ENCODE measurements around the gene KREMEN2. TPM values are rescaled to one million over a fixed set of nuclear protein-coding genes. Genes with fewer than 3 reads are reported as not detected.

The KREMEN2 gene
- polyA plus RNA-seq, 4 donors: 0.15 to 0.54 (median 0.47) TPM; not detected in 1

- DNase-seq (peak; percentile 37 to 72), FAIRE-seq (no peak)
- Histone ChIP-seq H3K9me3 (ENCODE audit: control insufficient read depth in 2 of 2, insufficient read depth in 1 of 2, low read depth in 1 of 2, low read length in 1 of 2) (no peaks in the 10 kb centered on the region), H3K27me3 (ENCODE audit: control insufficient read depth in 3 of 3, insufficient read depth in 3 of 3, low read length in 3 of 3) (peaks cover 25 to 73% (median 34%) of the 10 kb centered on the region in 3 donors), H3K36me3 (ENCODE audit: control insufficient read depth in 3 of 3, insufficient read depth in 2 of 3, low read depth in 1 of 3, low read length in 3 of 3) (no peaks in the 10 kb centered on the region), H3K4me3 (ENCODE audit: low read depth in 1 of 3, low read length in 3 of 3) (peak overlapping the region in 1 of 3 donors; percentile 28), H3K4me1 (ENCODE audit: control insufficient read depth in 3 of 3, insufficient read depth in 2 of 3, low read depth in 1 of 3, low read length in 2 of 3) (peaks cover 3 to 35% (median 9%) of the 10 kb centered on the region in 3 donors), H3K27ac (ENCODE audit: low read depth in 1 of 3, low read length in 2 of 3) (no peak overlapping the region)
- 1 to 2% (median 1%) methylated on average over 42 to 68 of the region's 68 CpGs for WGBS, 3 donors
These were observed 631 bp downstream of the KREMEN2 start for GRCh38 chr16:2964475-2965336.

GRCh38 chr16:2966043-2966807, 2.1 kb downstream of the KREMEN2 start:
- no peak for FAIRE-seq
- Histone ChIP-seq H3K27me3 (ENCODE audit: control insufficient read depth in 3 of 3, insufficient read depth in 3 of 3, low read length in 3 of 3) (peaks cover 25 to 68% (median 34%) of the 10 kb centered on the region in 3 donors), H3K9me3 (ENCODE audit: control insufficient read depth in 2 of 2, insufficient read depth in 1 of 2, low read depth in 1 of 2, low read length in 1 of 2) (no peaks in the 10 kb centered on the region), H3K27ac (ENCODE audit: low read depth in 1 of 3, low read length in 2 of 3) (no peak overlapping the region), H3K4me3 (ENCODE audit: low read depth in 1 of 3, low read length in 3 of 3) (peak overlapping the region in 1 of 3 donors; percentile 16), H3K36me3 (ENCODE audit: control insufficient read depth in 3 of 3, insufficient read depth in 2 of 3, low read depth in 1 of 3, low read length in 3 of 3) (peaks cover 0 to 7% (median 0%) of the 10 kb centered on the region in 3 donors), H3K4me1 (ENCODE audit: control insufficient read depth in 3 of 3, insufficient read depth in 2 of 3, low read depth in 1 of 3, low read length in 2 of 3) (peaks cover 3 to 45% (median 9%) of the 10 kb centered on the region in 3 donors)
- no peak for DNase-seq
- 44 to 54% (median 50%) methylated on average over 32 to 39 of the region's 39 CpGs for WGBS, 3 donors

- 2 to 11% (median 4%) methylated on average over 15 to 46 of the region's 46 CpGs for WGBS, 3 donors
- peak in 1 of 2 donors; percentile 57 for DNase-seq
- Histone ChIP-seq H3K9me3 (ENCODE audit: control insufficient read depth in 2 of 2, insufficient read depth in 1 of 2, low read depth in 1 of 2, low read length in 1 of 2) (no peaks in the 10 kb centered on the region), H3K4me3 (ENCODE audit: low read depth in 1 of 3, low read length in 3 of 3) (peak overlapping the region in 2 of 3 donors; percentile 8 to 16), H3K27me3 (ENCODE audit: control insufficient read depth in 3 of 3, insufficient read depth in 3 of 3, low read length in 3 of 3) (peaks cover 25 to 64% (median 34%) of the 10 kb centered on the region in 3 donors), H3K36me3 (ENCODE audit: control insufficient read depth in 3 of 3, insufficient read depth in 2 of 3, low read depth in 1 of 3, low read length in 3 of 3) (peaks cover 0 to 13% (median 0%) of the 10 kb centered on the region in 3 donors), H3K4me1 (ENCODE audit: control insufficient read depth in 3 of 3, insufficient read depth in 2 of 3, low read depth in 1 of 3, low read length in 2 of 3) (peaks cover 3 to 45% (median 9%) of the 10 kb centered on the region in 3 donors), H3K27ac (ENCODE audit: low read depth in 1 of 3, low read length in 2 of 3) (no peak overlapping the region)
- no peak for FAIRE-seq
These were observed 2.7 kb downstream of the KREMEN2 start for GRCh38 chr16:2966808-2967191.

DNA sequence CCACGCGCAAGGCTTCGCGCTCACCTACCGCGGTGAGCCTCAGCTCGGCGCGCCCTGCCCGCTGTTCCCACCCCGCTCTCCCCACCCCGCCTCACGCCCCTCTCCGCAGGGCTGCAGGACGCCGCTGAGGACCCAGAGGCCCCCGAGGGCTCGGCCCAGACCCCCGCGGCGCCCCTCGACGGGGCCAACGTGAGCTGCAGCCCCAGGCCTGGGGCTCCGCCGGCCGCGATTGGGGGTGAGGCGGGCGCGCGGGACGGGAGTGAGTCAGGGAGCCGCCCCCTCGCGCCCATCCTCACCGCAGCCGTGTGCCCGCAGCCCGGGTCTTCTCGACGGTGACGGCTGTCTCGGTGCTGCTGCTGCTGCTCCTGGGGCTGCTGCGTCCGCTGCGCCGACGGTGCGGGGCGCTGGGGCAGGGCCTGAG, 3.1 kb downstream of the KREMEN2 start:
- H3K36me3 ChIP-seq (ENCODE audit: control insufficient read depth in 3 of 3, insufficient read depth in 2 of 3, low read depth in 1 of 3, low read length in 3 of 3): peaks cover 0 to 17% (median 0%) of the 10 kb centered on the region in 3 donors
- DNase-seq (no peak), FAIRE-seq (no peak)
- peaks cover 25 to 60% (median 34%) of the 10 kb centered on the region in 3 donors for H3K27me3 ChIP-seq (ENCODE audit: control insufficient read depth in 3 of 3, insufficient read depth in 3 of 3, low read length in 3 of 3)
- no peaks in the 10 kb centered on the region for H3K9me3 ChIP-seq (ENCODE audit: control insufficient read depth in 2 of 2, insufficient read depth in 1 of 2, low read depth in 1 of 2, low read length in 1 of 2)
- H3K4me1 ChIP-seq (ENCODE audit: control insufficient read depth in 3 of 3, insufficient read depth in 2 of 3, low read depth in 1 of 3, low read length in 2 of 3): peaks cover 3 to 45% (median 9%) of the 10 kb centered on the region in 3 donors
- H3K4me3 ChIP-seq (ENCODE audit: low read depth in 1 of 3, low read length in 3 of 3): peak overlapping the region in 2 of 3 donors; percentile 8 to 16
- WGBS, 3 donors: 7 to 45% (median 12%) methylated on average over 11 to 51 of the region's 51 CpGs
- H3K27ac ChIP-seq (ENCODE audit: low read depth in 1 of 3, low read length in 2 of 3): no peak overlapping the region

GRCh38 chr16:2967721-2968161, 3.7 kb downstream of the KREMEN2 start:
- Histone ChIP-seq H3K27ac (ENCODE audit: low read depth in 1 of 3, low read length in 2 of 3) (no peak overlapping the region), H3K4me3 (ENCODE audit: low read depth in 1 of 3, low read length in 3 of 3) (no peak overlapping the region), H3K27me3 (ENCODE audit: control insufficient read depth in 3 of 3, insufficient read depth in 3 of 3, low read length in 3 of 3) (peaks cover 22 to 55% (median 30%) of the 10 kb centered on the region in 3 donors), H3K9me3 (ENCODE audit: control insufficient read depth in 2 of 2, insufficient read depth in 1 of 2, low read depth in 1 of 2, low read length in 1 of 2) (no peaks in the 10 kb centered on the region), H3K4me1 (ENCODE audit: control insufficient read depth in 3 of 3, insufficient read depth in 2 of 3, low read depth in 1 of 3, low read length in 2 of 3) (peaks cover 3 to 45% (median 9%) of the 10 kb centered on the region in 3 donors), H3K36me3 (ENCODE audit: control insufficient read depth in 3 of 3, insufficient read depth in 2 of 3, low read depth in 1 of 3, low read length in 3 of 3) (peaks cover 0 to 22% (median 0%) of the 10 kb centered on the region in 3 donors)
- DNase-seq: no peak
- WGBS, 3 donors: 55 to 62% (median 57%) methylated on average over 24 to 33 of the region's 33 CpGs
- FAIRE-seq: no peak

DNA sequence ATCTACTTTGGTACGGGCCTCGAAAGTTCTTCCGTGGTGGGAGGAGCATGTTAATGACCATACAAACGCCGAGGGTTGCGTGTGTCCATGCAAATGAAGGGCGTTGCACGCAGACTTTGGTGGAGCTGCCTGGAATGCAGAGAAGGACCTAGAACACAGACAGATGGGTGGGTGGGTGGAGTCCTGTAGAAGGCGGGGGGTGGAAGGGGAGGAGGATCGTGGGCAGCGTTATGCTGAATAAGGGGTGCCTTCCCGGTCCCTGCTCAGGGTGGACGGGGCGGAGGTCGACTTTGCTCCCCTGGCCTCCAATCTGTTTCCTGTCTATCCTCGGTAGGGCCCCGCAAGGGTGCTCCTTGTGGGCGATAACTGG, 4.3 kb downstream of the KREMEN2 start:
- FAIRE-seq (no peak), DNase-seq (peak in 1 of 2 donors; percentile 35)
- Histone ChIP-seq H3K4me3 (ENCODE audit: low read depth in 1 of 3, low read length in 3 of 3) (peak overlapping the region in 2 of 3 donors; percentile 63 to 76), H3K36me3 (ENCODE audit: control insufficient read depth in 3 of 3, insufficient read depth in 2 of 3, low read depth in 1 of 3, low read length in 3 of 3) (peaks cover 0 to 28% (median 0%) of the 10 kb centered on the region in 3 donors), H3K4me1 (ENCODE audit: control insufficient read depth in 3 of 3, insufficient read depth in 2 of 3, low read depth in 1 of 3, low read length in 2 of 3) (peaks cover 3 to 43% (median 9%) of the 10 kb centered on the region in 3 donors), H3K9me3 (ENCODE audit: control insufficient read depth in 2 of 2, insufficient read depth in 1 of 2, low read depth in 1 of 2, low read length in 1 of 2) (no peaks in the 10 kb centered on the region), H3K27ac (ENCODE audit: low read depth in 1 of 3, low read length in 2 of 3) (peak overlapping the region in 2 of 3 donors; percentile 11 to 72), H3K27me3 (ENCODE audit: control insufficient read depth in 3 of 3, insufficient read depth in 3 of 3, low read length in 3 of 3) (peaks cover 22 to 49% (median 28%) of the 10 kb centered on the region in 3 donors)
- 6 to 11% (median 10%) methylated on average over 18 of the region's 18 CpGs for WGBS, 3 donors

GRCh38 chr16:2968738-2969544, 4.9 kb downstream of the KREMEN2 start, which contains the start of gene PAQR4:
TSS of gene PAQR4 (plus strand) at chr16:2969348. CDS start at chr16:2969675, 327 bp downstream.
- H3K27ac ChIP-seq (ENCODE audit: low read depth in 1 of 3, low read length in 2 of 3): peak within 1 kb of the TSS in 2 of 3 donors; percentile 40 to 72
- no peak for FAIRE-seq
- peaks cover 16 to 43% (median 25%) of the 10 kb centered on the region in 3 donors for H3K27me3 ChIP-seq (ENCODE audit: control insufficient read depth in 3 of 3, insufficient read depth in 3 of 3, low read length in 3 of 3)
- peak; percentile 88 to 96 for DNase-seq
- peaks cover 0 to 34% (median 0%) of the 10 kb centered on the region in 3 donors for H3K36me3 ChIP-seq (ENCODE audit: control insufficient read depth in 3 of 3, insufficient read depth in 2 of 3, low read depth in 1 of 3, low read length in 3 of 3)
- H3K4me1 ChIP-seq (ENCODE audit: control insufficient read depth in 3 of 3, insufficient read depth in 2 of 3, low read depth in 1 of 3, low read length in 2 of 3): peaks cover 3 to 37% (median 6%) of the 10 kb centered on the region in 3 donors
- peak within 1 kb of the TSS; percentile 63 to 80 (median 76) for H3K4me3 ChIP-seq (ENCODE audit: low read depth in 1 of 3, low read length in 3 of 3)
- H3K9me3 ChIP-seq (ENCODE audit: control insufficient read depth in 2 of 2, insufficient read depth in 1 of 2, low read depth in 1 of 2, low read length in 1 of 2): no peaks in the 10 kb centered on the region
- 1 to 2% (median 1%) methylated on average over 52 to 98 of the region's 98 CpGs for WGBS, 3 donors

Measured in small intestine (tissue), 7 donors.